NCI-H2081 treated with DMSO at 0.1 percent for 48 hours (cell line): ENCODE measurements around the gene CREBL2.
A peak's percentile ranks its signal among the peaks of the same experiment; 100 is the strongest.
"Not testable (repeated sequence)": the region's sequence is repeated elsewhere in the genome, so short reads cannot be mapped to it uniquely, and the experiment has no call there.

Experiments
- DNase-seq: peaks from one replicate; lab custom pipeline; 2025; lab: John Stamatoyannopoulos, UW

Gene CREBL2

GRCh38 chr12:12598864-12599263, 12.8 kb upstream of the CREBL2 start:
- no peak for DNase-seq

- DNase-seq = no peak
Measured at GRCh38 chr12:12599750-12600643, 11.7 kb upstream of the CREBL2 start.

- DNase-seq = no peak
Measured at GRCh38 chr12:12600659-12601058, 11.0 kb upstream of the CREBL2 start.

- DNase-seq = no peak
Measured at GRCh38 chr12:12604740-12605139, 6.9 kb upstream of the CREBL2 start.

- DNase-seq = no peak
Measured at GRCh38 chr12:12606781-12607589, 4.7 kb upstream of the CREBL2 start.

- no peak for DNase-seq
Measured at GRCh38 chr12:12608557-12608957, 3.1 kb upstream of the CREBL2 start.

- no peak for DNase-seq
Measured at GRCh38 chr12:12609692-12610091, 2.0 kb upstream of the CREBL2 start.

GRCh38 chr12:12610711-12611110, 965 bp upstream of the CREBL2 start:
- DNase-seq = no peak

GRCh38 chr12:12612358-12612757, 682 bp downstream of the CREBL2 start:
- DNase-seq = peak; percentile 36

- DNase-seq = no peak
Measured at GRCh38 chr12:12613344-12613743, 1.7 kb downstream of the CREBL2 start.

- DNase-seq = no peak
Measured at GRCh38 chr12:12614342-12614741, 2.7 kb downstream of the CREBL2 start.

- DNase-seq = no peak
Measured at GRCh38 chr12:12616512-12617310, 5.0 kb downstream of the CREBL2 start.

GRCh38 chr12:12618064-12618463, 6.4 kb downstream of the CREBL2 start:
- DNase-seq = not testable (repeated sequence)

- no peak for DNase-seq
Measured at GRCh38 chr12:12620730-12621315, 9.1 kb downstream of the CREBL2 start.

GRCh38 chr12:12622418-12622817, 10.7 kb downstream of the CREBL2 start:
- no peak for DNase-seq

GRCh38 chr12:12624498-12624992, 12.9 kb downstream of the CREBL2 start:
- no peak for DNase-seq

GRCh38 chr12:12626471-12626870, 14.8 kb downstream of the CREBL2 start:
- no peak for DNase-seq

GRCh38 chr12:12627308-12627827, 15.7 kb downstream of the CREBL2 start:
- DNase-seq = no peak

- no peak for DNase-seq
Measured at GRCh38 chr12:12628013-12628412, 16.3 kb downstream of the CREBL2 start.

GRCh38 chr12:12630850-12631249, 19.2 kb downstream of the CREBL2 start:
- no peak for DNase-seq

- no peak for DNase-seq
Measured at GRCh38 chr12:12635651-12636050, 24.0 kb downstream of the CREBL2 start.
